Common myeloid progenitor, CD34-positive (primary cell): ENCODE measurements around the gene ZNF133.
A peak's percentile ranks its signal among the peaks of the same experiment; 100 is the strongest.

Experiments used
- CTCF ChIA-PET: fragments of 350-600 bp; sonication (Branson Sonifier 250); formaldehyde crosslinking; loops from one replicate; lab custom pipeline; 2021; ENCODE audit warnings: antibody characterized with exemption; lab: Charles Lee
- POLR2A ChIA-PET: fragments of 350-600 bp; sonication (Branson Sonifier 250); formaldehyde crosslinking; loops from one replicate; lab custom pipeline; 2021; ENCODE audit warnings: antibody characterized with exemption; lab: Charles Lee
- DNase-seq, 3 donors: peaks; one replicate each; pipeline versions ENCODE4 v3.0.0 to v3.0.0-alpha.2; 2013
- H3K27ac ChIP-seq, 2 experiments: 1 replicate in 1 of 2; 2 replicates in 1 of 2; pipeline ENCODE4 v1.7.0; 2013; ENCODE audit warnings: inconsistent platforms in 2 of 2, low read length in 2 of 2, mild to moderate bottlenecking in 2 of 2, low read depth in 1 of 2, moderate library complexity in 1 of 2; ENCODE audit not compliant: severe bottlenecking in 2 of 2, insufficient read depth in 1 of 2, poor library complexity in 1 of 2
- H3K27me3 ChIP-seq, 5 experiments: replicated peaks in 2 of 5; 1 replicate in 3 of 5; 2 replicates in 2 of 5; pipeline versions ENCODE4 v1.6.1 to v1.7.0; 2013; ENCODE audit warnings: low read length in 4 of 5, mild to moderate bottlenecking in 2 of 5, moderate library complexity in 2 of 5, inconsistent platforms in 1 of 5; ENCODE audit not compliant: insufficient read depth in 5 of 5, control insufficient read depth in 4 of 5
- H3K36me3 ChIP-seq, 4 experiments: 1 replicate in 2 of 4; 2 replicates in 2 of 4; pipeline versions ENCODE4 v1.6.1 to v1.7.0; 2013; ENCODE audit warnings: low read length in 3 of 4, control low read depth in 1 of 4, mild to moderate bottlenecking in 1 of 4; ENCODE audit not compliant: control insufficient read depth in 4 of 4, insufficient read depth in 4 of 4
- H3K4me1 ChIP-seq, 4 experiments: 1 replicate in 3 of 4; 2 replicates in 1 of 4; pipeline versions ENCODE4 v1.6.1 to v1.7.1; 2013; ENCODE audit warnings: low read length in 3 of 4, mild to moderate bottlenecking in 3 of 4, control low read depth in 1 of 4, inconsistent platforms in 1 of 4, moderate library complexity in 1 of 4; ENCODE audit not compliant: control insufficient read depth in 4 of 4, insufficient read depth in 4 of 4; ENCODE audit errors: control extremely low read depth in 1 of 4
- H3K4me3 ChIP-seq, 7 experiments: 1 replicate in 4 of 7; 2 replicates in 3 of 7; pipeline versions ENCODE4 v1.5.1 to v1.7.0; 2013; ENCODE audit warnings: mild to moderate bottlenecking in 7 of 7, low read length in 6 of 7, moderate library complexity in 6 of 7, inconsistent platforms in 2 of 7, low read depth in 2 of 7, control low read depth in 1 of 7; ENCODE audit not compliant: insufficient read depth in 4 of 7, control insufficient read depth in 1 of 7; ENCODE audit errors: extremely low read depth in 1 of 7
- H3K9me3 ChIP-seq, 5 experiments: 1 replicate in 4 of 5; 2 replicates in 1 of 5; pipeline versions ENCODE4 v1.6.1 to v1.7.1; 2013; ENCODE audit warnings: low read length in 4 of 5, mild to moderate bottlenecking in 2 of 5, inconsistent platforms in 1 of 5, low read depth in 1 of 5, moderate library complexity in 1 of 5; ENCODE audit not compliant: control insufficient read depth in 4 of 5, insufficient read depth in 2 of 5; ENCODE audit errors: control extremely low read depth in 1 of 5
- WGBS: methylation state at CpG from one replicate; pipeline ENCODE4 v1.1.5; 2013; ENCODE audit not compliant: insufficient coverage; 5-methylcytosine and 5-hydroxymethylcytosine counted together

The ZNF133 gene

DNA sequence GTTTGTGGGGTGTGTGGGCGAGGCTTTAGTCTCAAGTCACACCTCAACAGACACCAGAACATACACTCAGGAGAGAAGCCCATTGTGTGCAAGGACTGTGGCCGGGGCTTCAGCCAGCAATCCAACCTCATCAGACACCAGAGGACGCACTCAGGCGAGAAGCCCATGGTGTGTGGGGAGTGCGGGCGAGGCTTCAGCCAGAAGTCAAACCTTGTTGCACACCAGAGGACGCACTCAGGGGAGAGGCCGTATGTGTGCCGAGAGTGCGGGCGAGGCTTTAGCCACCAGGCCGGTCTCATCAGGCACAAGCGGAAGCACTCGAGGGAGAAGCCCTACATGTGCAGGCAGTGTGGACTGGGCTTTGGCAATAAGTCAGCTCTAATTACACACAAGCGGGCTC lies 27.8 kb downstream of the ZNF133 start:
- 99% methylated on average over 11 of the region's 15 CpGs for WGBS

DNA sequence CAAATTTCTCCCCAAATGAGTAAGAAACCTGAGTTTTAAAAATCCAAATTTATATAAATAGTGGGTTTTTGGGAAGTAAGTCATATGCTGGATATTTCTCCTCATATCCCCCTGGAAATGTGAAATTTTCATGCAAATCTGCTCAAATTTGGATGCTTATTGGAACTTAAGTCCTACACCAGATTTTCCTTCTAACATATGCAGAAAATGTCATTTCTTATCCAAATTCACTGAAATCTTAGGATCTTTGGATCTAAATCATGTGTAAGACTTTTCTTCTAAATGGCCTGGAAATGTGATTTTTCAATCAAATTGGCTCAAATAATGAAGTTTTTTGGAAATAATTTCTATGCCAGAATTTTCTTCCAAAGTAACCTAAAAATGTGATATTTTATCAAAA lies 33.0 kb downstream of the ZNF133 start:
- Histone ChIP-seq H3K36me3 (peaks cover 5 to 11% (median 7%) of the 10 kb centered on the region in 4 experiments), H3K27ac (no peak overlapping the region), H3K9me3 (peaks cover 0 to under 1% (median 0%) of the 10 kb centered on the region in 5 experiments), H3K4me3 (no peak overlapping the region), H3K4me1 (peaks cover 0 to 3% (median 2%) of the 10 kb centered on the region in 4 experiments), H3K27me3 (no peaks in the 10 kb centered on the region)
- ChIA-PET POLR2A (no interaction called here), CTCF (no interaction called here)
- DNase-seq = no peak

More for the DNA sequence above, 27.8 kb downstream of the ZNF133 start:
- ChIA-PET CTCF (no interaction called here), POLR2A (no interaction called here)
- no peak overlapping the region for H3K4me3 ChIP-seq
- peaks cover 5 to 30% (median 22%) of the 10 kb centered on the region in 4 experiments for H3K36me3 ChIP-seq
- H3K4me1 ChIP-seq = peaks cover 0 to 15% (median 7%) of the 10 kb centered on the region in 4 experiments
- H3K9me3 ChIP-seq = no peaks in the 10 kb centered on the region
- no peak overlapping the region for H3K27ac ChIP-seq
- no peak for DNase-seq
- no peaks in the 10 kb centered on the region for H3K27me3 ChIP-seq

DNA sequence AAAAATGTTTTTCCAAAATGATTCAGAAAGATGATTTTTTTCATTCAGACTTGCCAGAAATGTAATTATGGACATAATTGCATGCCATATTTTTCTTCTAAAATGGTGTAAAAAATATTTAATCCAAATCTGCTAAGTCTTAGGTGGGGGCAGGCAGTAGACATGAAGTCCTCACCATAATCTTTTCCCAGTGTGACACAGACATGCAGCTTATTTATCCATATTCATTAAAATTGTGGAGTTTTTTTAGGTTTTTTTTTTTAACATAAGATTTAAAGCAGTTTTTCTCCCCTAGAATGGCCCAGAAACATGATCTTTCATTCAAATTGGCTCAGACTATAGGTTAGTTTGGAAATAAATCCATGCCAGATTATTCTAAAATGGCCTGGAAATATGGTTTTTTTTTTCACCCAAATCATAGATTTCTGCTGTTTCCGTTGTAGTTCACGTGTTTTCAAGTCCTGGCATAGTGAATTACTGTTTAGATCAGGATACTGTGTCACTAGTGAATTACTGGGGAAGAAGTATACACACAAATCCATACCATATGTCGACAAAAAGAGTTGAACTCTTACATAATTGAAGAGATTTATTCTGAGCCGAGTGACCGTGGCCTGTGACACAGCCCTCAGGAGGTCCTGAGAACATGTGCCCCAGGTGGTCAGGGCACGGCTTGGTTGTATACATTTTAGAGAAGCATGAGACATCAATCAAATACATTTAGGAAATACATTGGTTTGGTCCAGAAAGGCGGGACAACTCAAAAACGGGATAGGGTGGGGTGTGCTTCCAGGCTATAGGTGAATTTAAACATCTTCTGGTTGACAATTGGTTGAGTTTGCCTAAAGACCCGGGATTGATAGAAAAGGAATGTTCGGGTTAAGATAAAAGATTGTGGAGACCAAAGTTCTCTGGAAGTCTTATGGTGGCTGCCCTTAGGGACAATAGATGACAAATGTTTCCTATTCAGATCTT lies 33.9 kb downstream of the ZNF133 start:
- CTCF ChIA-PET = no interaction called here
- Histone ChIP-seq H3K4me1 (peaks cover 0 to 3% (median 2%) of the 10 kb centered on the region in 4 experiments), H3K4me3 (no peak overlapping the region), H3K27me3 (no peaks in the 10 kb centered on the region), H3K36me3 (peaks cover 0 to 5% (median 2%) of the 10 kb centered on the region in 4 experiments), H3K27ac (no peak overlapping the region), H3K9me3 (peaks cover 0 to 3% (median 0%) of the 10 kb centered on the region in 5 experiments)
- WGBS = 100% methylated on average over 4 of the region's 10 CpGs
- POLR2A ChIA-PET = no interaction called here
- DNase-seq = no peak

DNA sequence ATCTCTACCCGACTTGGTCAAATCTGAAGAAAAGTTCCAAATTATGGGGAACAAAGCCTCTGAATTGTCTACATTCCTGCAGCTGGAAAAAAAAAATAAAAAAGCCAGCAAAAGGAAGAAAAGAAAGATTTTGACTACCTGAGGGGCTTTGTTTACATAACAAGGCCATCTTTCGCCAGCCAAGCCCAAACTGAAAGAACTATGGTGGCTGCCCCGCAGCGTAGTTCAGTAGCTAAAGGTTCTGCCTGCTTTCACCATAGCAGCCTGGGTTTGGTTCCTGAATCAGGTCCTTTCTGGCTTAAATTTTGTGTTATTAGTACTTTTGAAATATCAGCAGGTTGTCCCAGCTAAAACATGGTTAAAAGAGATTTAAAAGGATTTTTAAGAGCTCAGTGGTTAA lies 35.4 kb downstream of the ZNF133 start:
- ChIA-PET POLR2A (no interaction called here), CTCF (no interaction called here)
- no peaks in the 10 kb centered on the region for H3K27me3 ChIP-seq
- WGBS = 98% methylated on average over 4 of the region's 4 CpGs
- H3K4me3 ChIP-seq = no peak overlapping the region
- H3K36me3 ChIP-seq = peaks cover 0 to 2% (median 0%) of the 10 kb centered on the region in 4 experiments
- DNase-seq = no peak
- peaks cover 0 to 3% (median 2%) of the 10 kb centered on the region in 4 experiments for H3K4me1 ChIP-seq
- H3K9me3 ChIP-seq = peaks cover 0 to 10% (median 3%) of the 10 kb centered on the region in 5 experiments
- H3K27ac ChIP-seq = peak overlapping the region in 1 of 2 experiments; percentile 31

DNA sequence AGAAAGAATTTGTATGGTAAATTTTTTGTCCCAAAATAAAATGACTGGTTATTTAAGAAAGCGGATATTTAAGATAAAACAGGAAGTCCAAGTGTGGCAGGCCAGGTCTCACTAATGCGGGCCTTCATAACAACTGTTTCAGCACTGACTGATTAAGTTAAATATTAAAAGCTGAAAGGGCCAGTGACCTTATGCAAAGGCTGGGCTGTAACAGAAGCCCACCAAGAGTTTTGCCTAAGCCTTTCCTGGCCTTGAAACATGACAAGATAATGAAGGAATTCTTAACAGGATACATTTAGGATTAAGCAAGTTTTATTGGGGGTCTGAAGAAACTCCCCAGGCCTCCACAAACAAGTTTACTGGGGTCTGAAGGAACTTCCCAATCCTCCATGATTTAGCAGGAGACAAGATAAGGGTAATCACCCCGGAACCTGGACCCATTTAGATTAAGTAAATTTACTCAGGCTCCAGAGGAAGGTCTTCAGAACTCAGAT lies 36.3 kb downstream of the ZNF133 start:
- ChIA-PET POLR2A (no interaction called here), CTCF (no interaction called here)
- Histone ChIP-seq H3K36me3 (peaks cover 0 to 2% (median 0%) of the 10 kb centered on the region in 4 experiments), H3K27ac (no peak overlapping the region), H3K4me1 (peaks cover 0 to 3% (median 2%) of the 10 kb centered on the region in 4 experiments), H3K9me3 (peaks cover 0 to 16% (median 3%) of the 10 kb centered on the region in 5 experiments), H3K4me3 (no peak overlapping the region), H3K27me3 (no peaks in the 10 kb centered on the region)
- peak in 1 of 3 donors; percentile 18 for DNase-seq
- 39% methylated on average over 2 of the region's 3 CpGs for WGBS

DNA sequence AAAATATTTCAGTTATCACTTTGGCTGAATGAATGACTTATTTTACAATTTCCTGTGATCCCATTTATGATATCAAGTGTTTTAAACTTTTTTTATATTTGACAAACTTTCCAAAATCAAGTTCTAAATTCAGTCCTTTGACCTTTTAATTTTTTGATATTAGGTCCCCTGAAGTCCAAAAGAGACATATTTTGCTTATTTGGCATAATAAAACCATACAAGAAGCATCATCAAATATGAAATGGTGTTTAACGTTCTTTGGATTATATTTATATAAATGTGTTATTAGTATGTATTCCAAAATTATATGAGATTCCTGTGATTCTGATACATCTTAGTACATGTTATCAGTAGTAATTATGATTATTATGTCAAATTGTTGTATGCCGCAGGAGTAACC lies 38.7 kb downstream of the ZNF133 start:
- H3K36me3 ChIP-seq = peaks cover 0 to 2% (median 0%) of the 10 kb centered on the region in 4 experiments
- CTCF ChIA-PET = no interaction called here

DNA sequence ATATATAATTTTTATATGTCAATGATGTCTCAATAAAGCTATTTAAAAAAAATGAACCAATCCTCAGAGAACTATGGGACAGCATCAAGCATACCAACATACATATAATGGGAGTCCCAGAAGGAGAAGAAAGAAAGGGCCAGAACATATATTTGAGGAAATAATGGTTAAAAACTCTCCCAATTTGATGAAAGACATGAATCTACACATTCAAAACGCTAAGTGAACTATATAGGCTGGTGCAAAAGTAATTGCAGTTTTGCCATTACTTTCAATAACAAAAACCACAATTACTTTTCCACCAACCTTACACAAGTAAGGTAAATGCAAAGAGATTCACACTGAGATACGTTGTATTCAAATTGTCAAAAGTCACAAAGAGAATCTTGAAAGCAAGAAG lies 43.4 kb downstream of the ZNF133 start:
- Histone ChIP-seq H3K27ac (no peak overlapping the region), H3K27me3 (no peaks in the 10 kb centered on the region), H3K9me3 (peaks cover 0 to 41% (median 13%) of the 10 kb centered on the region in 5 experiments), H3K4me1 (no peaks in the 10 kb centered on the region), H3K36me3 (peaks cover 0 to 2% (median 0%) of the 10 kb centered on the region in 4 experiments), H3K4me3 (no peak overlapping the region)
- POLR2A ChIA-PET = no interaction called here
- no CpG with 5 or more reads among the region's 2 CpGs for WGBS
- CTCF ChIA-PET = no interaction called here
- DNase-seq = peak in 2 of 3 donors; percentile 10 to 22

More for the DNA sequence above, 38.7 kb downstream of the ZNF133 start:
- no peak for DNase-seq
- H3K27me3 ChIP-seq = no peaks in the 10 kb centered on the region
- H3K9me3 ChIP-seq = peaks cover 3 to 35% (median 10%) of the 10 kb centered on the region in 5 experiments
- peaks cover 0 to 3% (median 2%) of the 10 kb centered on the region in 4 experiments for H3K4me1 ChIP-seq
- H3K27ac ChIP-seq = no peak overlapping the region
- no CpG with 5 or more reads among the region's 2 CpGs for WGBS
- H3K4me3 ChIP-seq = no peak overlapping the region
- POLR2A ChIA-PET = no interaction called here
